Panc1 (cell line): ENCODE results near the gene HLA-DOA. TPM values are rescaled to one million over a fixed set of nuclear protein-coding genes. Genes with fewer than 3 reads are reported as not detected.
A peak's percentile ranks its signal among the peaks of the same experiment; 100 is the strongest.

Experiments
- ATAC-seq: fragments of 200-7000 bp; cut with Tn5 transposase; 2 replicates; pipeline ENCODE4 v1.9.1; 2020; ENCODE audit warnings: mild to moderate bottlenecking, moderate library complexity
- BruUV-seq: library from RNA; stranded (reverse); fragments of 400-500 nt; replicated peaks from 2 replicates; lab custom pipeline; 2021; lab: Mats Ljungman, UMichigan
- CTCF ChIA-PET: fragments of 300-600 bp; sonication (Branson Sonifier 250); formaldehyde crosslinking; loops from one replicate; lab custom pipeline; 2022; ENCODE audit warnings: antibody characterized with exemption; lab: Charles Lee
- POLR2A ChIA-PET: fragments of 300-600 bp; sonication (Branson Sonifier 250); formaldehyde crosslinking; loops from one replicate; lab custom pipeline; 2022; ENCODE audit warnings: antibody characterized with exemption; lab: Charles Lee
- DNase-seq: peaks from one replicate; pipeline ENCODE4 v3.0.0-alpha.2; 2010; ENCODE audit warnings: low read depth, low spot score
- H3K27ac ChIP-seq: 2 replicates; pipeline ENCODE4 v1.5.1; 2011; ENCODE audit warnings: mild to moderate bottlenecking, low read length, inconsistent platforms
- H3K27me3 ChIP-seq: fragments of 200-500 bp; sonication (Bioruptor generic); 2 replicates; pipeline ENCODE4 v1.6.0; 2014; ENCODE audit warnings: low read length, inconsistent platforms; ENCODE audit not compliant: control insufficient read depth, insufficient read depth
- H3K36me3 ChIP-seq: fragments of 200-500 bp; sonication (Bioruptor generic); 2 replicates; pipeline ENCODE4 v1.5.1; 2014; ENCODE audit warnings: inconsistent platforms, mild to moderate bottlenecking, low read length, moderate library complexity; ENCODE audit not compliant: control insufficient read depth, insufficient read depth
- H3K4me1 ChIP-seq: 2 replicates; pipeline ENCODE4 v1.5.1; 2011; ENCODE audit warnings: inconsistent platforms, mild to moderate bottlenecking, low read length, moderate library complexity; ENCODE audit not compliant: control insufficient read depth, insufficient read depth
- H3K4me3 ChIP-seq, 2 experiments: 2 replicates each; pipeline ENCODE4 v1.5.1; 2011 to 2012; ENCODE audit warnings: low read depth in 2 of 2, low read length in 2 of 2, mild to moderate bottlenecking in 2 of 2, inconsistent platforms in 1 of 2, moderate library complexity in 1 of 2
- H3K9me3 ChIP-seq: fragments of 200-500 bp; sonication (Bioruptor generic); 2 replicates; pipeline ENCODE4 v1.5.1; 2014; ENCODE audit warnings: low read depth, mild to moderate bottlenecking, inconsistent platforms, low read length, moderate library complexity; ENCODE audit not compliant: control insufficient read depth, insufficient read depth
- CTCF ChIP-seq: fragments of 450-650 bp; IDR thresholded peaks from 2 replicates; pipeline ENCODE4 v1.5.1; 2017; ENCODE audit warnings: mild to moderate bottlenecking
- POLR2AphosphoS5 ChIP-seq: IDR thresholded peaks from 2 replicates; pipeline ENCODE4 v1.6.1; 2012; ENCODE audit warnings: mild to moderate bottlenecking, low read depth, low read length, moderate library complexity
- REST ChIP-seq, 2 experiments: IDR thresholded peaks; 2 replicates each; pipeline ENCODE4 v1.6.1; 2011 to 2012; ENCODE audit warnings: low read depth in 2 of 2, control low read depth in 1 of 2, low read length in 1 of 2, mild to moderate bottlenecking in 1 of 2, moderate library complexity in 1 of 2; ENCODE audit not compliant: insufficient read depth in 1 of 2
- SIN3A ChIP-seq: IDR thresholded peaks from 2 replicates; pipeline ENCODE4 v1.6.1; 2012; ENCODE audit warnings: low read depth, mild to moderate bottlenecking, low read length, moderate library complexity, borderline replicate concordance; ENCODE audit not compliant: insufficient read depth
- TCF7L2 ChIP-seq: IDR thresholded peaks from 2 replicates; pipeline ENCODE4 v1.6.1; 2011; ENCODE audit warnings: mild to moderate bottlenecking, low read depth, low read length, inconsistent platforms
- in situ Hi-C: cut with HindIII; loops from 2 replicates; pipeline ENCODE4 v1.10.0; 2016; ENCODE audit warnings: low sequenced_read_pairs, low pct_unique_long_range_greater_than_20kb
- intact Hi-C: fragments of 100-400 bp; cut with micrococcal nuclease; formaldehyde crosslinking; loops from one replicate; pipeline ENCODE4 v1.10.0; 2022; ENCODE audit not compliant: unreplicated experiment
- total RNA-seq: library from RNA; stranded (reverse); gene quantifications from one replicate; pipeline ENCODE4 v1.2.1, GENCODE V29; 2021; ENCODE audit not compliant: unreplicated experiment

HLA-DOA gene
- total RNA-seq, 1 experiment from 2014 or later: 0.08 TPM

GRCh38 chr6:32970413-32971241, 38.8 kb downstream of the HLA-DOA start:
- no TSS peak for BruUV-seq
- POLR2A ChIA-PET: interaction anchor here (0.6 to 2.4 kb wide), 4 partner anchors 10 to 1129 kb away, joined by 3 to 26 read pairs (median 4); no protein-coding TSS in a partner anchor
- Histone ChIP-seq H3K36me3 (peaks cover 25% of the 10 kb centered on the region), H3K9me3 (no peaks in the 10 kb centered on the region), H3K4me3 (peak overlapping the region; percentile 88 to 100), H3K27me3 (no peaks in the 10 kb centered on the region), H3K27ac (peak overlapping the region; percentile 100), H3K4me1 (peaks cover 19% of the 10 kb centered on the region)
- CTCF ChIA-PET: interaction anchor here (1.0 to 2.3 kb wide), 2 partner anchors 14 to 17 kb away, joined by 3 to 12 read pairs; partner anchors contain the start of gene HLA-DMA
- peak; percentile 15 for ATAC-seq
- in situ Hi-C loops: no loop called here
- no peak for DNase-seq
- intact Hi-C loops: no loop called here
- TF ChIP-seq SIN3A: 0 out of 2 replicates have a peak, but pooled peaks have one; percentile 34
- TF ChIP-seq REST (IDR thresholded peaks at IDR 0.05; ENCODE audit: insufficient read depth in 1 of 2, low read depth in 2 of 2, low read length in 1 of 2): no peak
- no peak for TF ChIP-seq CTCF
- TF ChIP-seq TCF7L2: no peak
- peak; percentile 42; the same call in 1 of the 2 replicates for TF ChIP-seq POLR2AphosphoS5

DNA sequence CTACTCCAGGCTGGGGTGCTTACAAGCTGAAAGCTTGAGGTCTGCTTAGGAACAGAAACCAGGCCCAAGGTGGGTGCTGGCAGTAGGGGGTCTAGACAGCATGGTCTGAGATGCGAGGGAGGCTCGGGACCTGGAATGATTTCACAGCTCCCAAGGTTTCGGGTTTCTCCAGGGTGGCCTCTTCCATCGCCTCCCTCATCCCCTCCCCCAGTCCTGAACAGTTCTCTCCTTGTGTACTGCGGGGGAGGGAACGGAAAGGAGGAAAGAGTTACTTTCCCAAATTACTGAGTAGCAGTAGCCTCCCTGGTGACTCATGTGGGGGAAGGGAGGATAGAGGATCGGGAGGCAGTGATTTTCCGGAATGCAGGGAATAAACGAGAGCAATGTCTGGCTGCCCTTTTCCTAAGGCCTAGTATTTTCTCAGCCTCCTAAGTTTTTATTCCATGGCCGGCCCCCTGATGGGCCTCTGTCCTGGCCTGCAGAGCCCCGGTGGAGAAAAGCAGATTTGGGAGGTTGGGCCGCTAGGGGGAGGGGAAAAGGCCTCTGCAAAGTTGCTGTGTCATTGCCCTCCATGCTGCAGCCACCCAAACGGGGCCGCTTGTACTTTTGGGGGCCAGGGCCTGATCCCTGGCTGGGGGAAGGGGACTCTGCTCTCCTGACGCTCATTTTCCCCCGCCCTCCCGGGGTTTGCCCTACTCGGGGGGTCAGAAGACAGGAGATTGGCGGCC, 39.5 kb downstream of the HLA-DOA start:
- Histone ChIP-seq H3K9me3 (no peaks in the 10 kb centered on the region), H3K36me3 (peaks cover 17% of the 10 kb centered on the region), H3K27me3 (no peaks in the 10 kb centered on the region), H3K4me1 (peaks cover 20% of the 10 kb centered on the region), H3K4me3 (peak overlapping the region; percentile 88 to 100), H3K27ac (peak overlapping the region; percentile 100)
- intact Hi-C loops (no loop called here), in situ Hi-C loops (no loop called here)
- ATAC-seq (peak; percentile 24), DNase-seq (peak; percentile 82)
- ChIA-PET CTCF (interaction anchor here (1.0 kb wide), 1 partner anchor 16 kb away, joined by 3 read pairs; the partner anchor contains the start of gene HLA-DMA), POLR2A (interaction anchor here (0.6 to 2.4 kb wide), 3 partner anchors 11 to 1128 kb away, joined by 4 to 26 read pairs (median 5); no protein-coding TSS in a partner anchor)
- no peak for TF ChIP-seq CTCF
- peak; percentile 49; the same call in 1 of the 2 replicates for TF ChIP-seq TCF7L2
- TF ChIP-seq POLR2AphosphoS5: peak; percentile 72
- TF ChIP-seq REST (IDR thresholded peaks at IDR 0.05; ENCODE audit: insufficient read depth in 1 of 2, low read depth in 2 of 2, low read length in 1 of 2): no peak
- TF ChIP-seq SIN3A: no peak
- no TSS peak for BruUV-seq
